Measurements from ENCODE around the gene OR1D5.

DNA sequence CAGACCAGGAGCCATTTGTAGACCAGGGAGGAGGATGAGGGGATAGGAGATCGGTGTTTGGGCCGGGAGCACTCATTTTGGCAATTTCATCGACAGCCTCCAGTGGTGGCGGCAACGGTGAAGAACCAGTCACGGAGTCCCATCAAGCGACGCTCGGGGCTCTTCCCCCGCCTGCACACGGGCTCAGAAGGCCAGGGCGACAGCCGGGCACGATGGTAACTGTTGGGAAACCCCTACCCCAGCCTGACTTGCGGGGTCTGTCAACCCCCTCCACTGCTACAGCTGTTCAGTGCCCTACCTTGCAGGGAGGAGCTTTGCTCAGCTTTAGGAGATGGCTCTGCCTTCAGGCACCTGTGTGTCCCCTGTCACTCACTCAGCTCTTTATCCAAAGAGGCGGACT, 43.0 kb downstream of the OR1D5 start:
- TF ChIP-seq, protein P1, sequence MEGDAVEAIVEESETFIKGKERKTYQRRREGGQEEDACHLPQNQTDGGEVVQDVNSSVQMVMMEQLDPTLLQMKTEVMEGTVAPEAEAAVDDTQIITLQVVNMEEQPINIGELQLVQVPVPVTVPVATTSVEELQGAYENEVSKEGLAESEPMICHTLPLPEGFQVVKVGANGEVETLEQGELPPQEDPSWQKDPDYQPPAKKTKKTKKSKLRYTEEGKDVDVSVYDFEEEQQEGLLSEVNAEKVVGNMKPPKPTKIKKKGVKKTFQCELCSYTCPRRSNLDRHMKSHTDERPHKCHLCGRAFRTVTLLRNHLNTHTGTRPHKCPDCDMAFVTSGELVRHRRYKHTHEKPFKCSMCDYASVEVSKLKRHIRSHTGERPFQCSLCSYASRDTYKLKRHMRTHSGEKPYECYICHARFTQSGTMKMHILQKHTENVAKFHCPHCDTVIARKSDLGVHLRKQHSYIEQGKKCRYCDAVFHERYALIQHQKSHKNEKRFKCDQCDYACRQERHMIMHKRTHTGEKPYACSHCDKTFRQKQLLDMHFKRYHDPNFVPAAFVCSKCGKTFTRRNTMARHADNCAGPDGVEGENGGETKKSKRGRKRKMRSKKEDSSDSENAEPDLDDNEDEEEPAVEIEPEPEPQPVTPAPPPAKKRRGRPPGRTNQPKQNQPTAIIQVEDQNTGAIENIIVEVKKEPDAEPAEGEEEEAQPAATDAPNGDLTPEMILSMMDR (IDR thresholded peaks at IDR 0.05): no peak
- no peak for TF ChIP-seq POLR2A (IDR thresholded peaks at IDR 0.05)

Data from right lobe of liver (tissue), 4 donors.